Esophagus muscularis mucosa (tissue), 3 donors: ENCODE data around the gene RETREG1.

Source experiments
- POLR2A ChIP-seq: fragments of 450-650 bp; IDR thresholded peaks from one replicate; pipeline ENCODE4 v1.6.1; 2017; ENCODE audit warnings: antibody characterized with exemption, moderate library complexity, mild to moderate bottlenecking, low read depth
- TF ChIP-seq, protein P1 (sequence below), 3 experiments: fragments of 200-600 bp in 2 of 3; fragments of 450-650 bp in 1 of 3; sonication (generic) in 2 of 3; IDR thresholded peaks; one replicate each; pipeline ENCODE4 v1.5.1; 2017 to 2019; ENCODE audit warnings: antibody characterized with exemption in 3 of 3, mild to moderate bottlenecking in 2 of 3, moderate library complexity in 1 of 3

DNA sequence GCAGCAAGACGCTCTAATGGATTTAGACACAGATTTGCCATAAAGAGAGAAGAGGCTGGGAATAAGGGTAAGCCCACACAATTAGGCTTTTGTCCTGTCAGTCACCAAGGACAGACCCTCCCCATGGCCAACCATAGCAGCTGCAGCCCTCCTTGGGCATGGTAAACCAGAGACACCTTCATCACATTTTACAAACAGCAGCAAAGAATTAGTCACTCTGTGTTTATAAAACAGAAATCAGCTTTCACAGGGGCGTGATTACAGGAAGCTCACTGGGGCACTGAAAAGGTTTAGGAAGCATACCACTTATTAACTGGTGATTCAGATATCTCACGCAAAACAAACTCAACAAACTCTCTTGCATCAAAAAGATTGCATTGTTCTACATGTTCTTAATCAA is 113.9 kb downstream of the RETREG1 start:
- TF ChIP-seq, protein P1, sequence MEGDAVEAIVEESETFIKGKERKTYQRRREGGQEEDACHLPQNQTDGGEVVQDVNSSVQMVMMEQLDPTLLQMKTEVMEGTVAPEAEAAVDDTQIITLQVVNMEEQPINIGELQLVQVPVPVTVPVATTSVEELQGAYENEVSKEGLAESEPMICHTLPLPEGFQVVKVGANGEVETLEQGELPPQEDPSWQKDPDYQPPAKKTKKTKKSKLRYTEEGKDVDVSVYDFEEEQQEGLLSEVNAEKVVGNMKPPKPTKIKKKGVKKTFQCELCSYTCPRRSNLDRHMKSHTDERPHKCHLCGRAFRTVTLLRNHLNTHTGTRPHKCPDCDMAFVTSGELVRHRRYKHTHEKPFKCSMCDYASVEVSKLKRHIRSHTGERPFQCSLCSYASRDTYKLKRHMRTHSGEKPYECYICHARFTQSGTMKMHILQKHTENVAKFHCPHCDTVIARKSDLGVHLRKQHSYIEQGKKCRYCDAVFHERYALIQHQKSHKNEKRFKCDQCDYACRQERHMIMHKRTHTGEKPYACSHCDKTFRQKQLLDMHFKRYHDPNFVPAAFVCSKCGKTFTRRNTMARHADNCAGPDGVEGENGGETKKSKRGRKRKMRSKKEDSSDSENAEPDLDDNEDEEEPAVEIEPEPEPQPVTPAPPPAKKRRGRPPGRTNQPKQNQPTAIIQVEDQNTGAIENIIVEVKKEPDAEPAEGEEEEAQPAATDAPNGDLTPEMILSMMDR (IDR thresholded peaks at IDR 0.05): no peak
- no peak for TF ChIP-seq POLR2A
